Measurements from ENCODE around the gene DLG4.
"Not testable (repeated sequence)": the region's sequence is repeated elsewhere in the genome, so short reads cannot be mapped to it uniquely, and the experiment has no call there.

Gene DLG4

GRCh38 chr17:7248796-7249195 lies 29.2 kb upstream of the DLG4 start:
- DNase-seq = no peak

- DNase-seq = no peak
Measured at GRCh38 chr17:7246779-7247178, 27.1 kb upstream of the DLG4 start.

DNA sequence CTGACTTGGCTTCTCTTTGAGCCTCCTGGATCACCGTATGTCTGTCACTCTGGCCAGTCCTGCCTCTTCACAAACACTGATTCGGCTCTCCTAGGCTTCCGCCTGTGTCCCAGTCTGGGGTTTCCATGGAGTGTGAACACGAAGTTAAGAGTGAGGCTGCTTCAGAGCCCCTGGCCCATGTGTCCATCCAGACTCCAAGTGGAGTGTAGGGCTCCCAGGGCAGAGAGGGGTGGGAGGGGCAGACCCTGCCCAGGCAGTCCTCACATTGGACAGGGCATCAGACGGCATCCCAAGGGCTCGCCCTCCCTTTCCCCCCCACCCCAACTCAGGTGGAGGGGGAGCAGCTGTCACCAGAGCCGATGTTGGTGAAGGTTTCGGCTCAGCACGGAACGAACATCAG lies 24.2 kb upstream of the DLG4 start:
- not testable (repeated sequence) for DNase-seq

GRCh38 chr17:7243453-7243729 lies 23.8 kb upstream of the DLG4 start:
- DNase-seq = no peak

DNA sequence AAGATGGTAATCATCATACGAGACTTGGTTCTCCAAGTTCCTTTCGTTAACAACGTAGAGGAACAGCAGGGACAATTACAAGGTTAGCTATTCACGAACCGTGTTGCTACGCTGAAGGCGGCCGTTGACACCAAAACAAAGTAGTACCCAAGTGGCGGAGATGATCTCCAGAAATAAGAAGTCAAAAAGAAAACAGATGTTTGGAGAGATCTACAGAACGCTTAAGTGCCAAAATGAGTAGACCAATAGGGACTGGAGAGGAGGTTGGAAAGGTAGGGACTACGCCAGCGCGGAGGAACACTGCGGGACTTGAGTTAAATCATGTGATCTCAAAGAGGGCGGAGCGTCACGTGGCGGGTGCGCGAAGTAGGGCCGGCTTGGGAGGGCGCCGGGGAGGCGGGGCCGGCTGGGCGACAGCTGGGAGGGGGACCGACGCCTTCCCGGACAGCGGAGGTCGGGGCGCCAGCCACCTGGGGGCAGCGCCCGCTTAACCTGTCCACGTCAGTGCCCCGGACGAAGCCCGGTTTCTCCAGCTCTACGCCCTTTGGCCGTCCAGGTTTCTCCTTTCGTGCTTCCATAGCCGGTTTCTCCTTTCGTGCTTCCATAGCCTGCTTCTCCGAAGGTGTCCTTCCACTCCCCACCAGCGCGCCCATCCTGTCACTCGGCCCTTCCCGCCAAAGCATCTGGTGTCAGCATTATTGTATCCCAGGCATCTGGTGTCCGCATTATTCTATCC lies 23.2 kb upstream of the DLG4 start:
- peak; percentile 75 for DNase-seq

- peak; percentile 53 for DNase-seq
Measured at GRCh38 chr17:7241783-7242716, 22.4 kb upstream of the DLG4 start, which contains the start of gene GABARAP. Gene GABARAP (minus strand): TSS chr17:7242449. CDS start chr17:7242330, 119 bp downstream.

DNA sequence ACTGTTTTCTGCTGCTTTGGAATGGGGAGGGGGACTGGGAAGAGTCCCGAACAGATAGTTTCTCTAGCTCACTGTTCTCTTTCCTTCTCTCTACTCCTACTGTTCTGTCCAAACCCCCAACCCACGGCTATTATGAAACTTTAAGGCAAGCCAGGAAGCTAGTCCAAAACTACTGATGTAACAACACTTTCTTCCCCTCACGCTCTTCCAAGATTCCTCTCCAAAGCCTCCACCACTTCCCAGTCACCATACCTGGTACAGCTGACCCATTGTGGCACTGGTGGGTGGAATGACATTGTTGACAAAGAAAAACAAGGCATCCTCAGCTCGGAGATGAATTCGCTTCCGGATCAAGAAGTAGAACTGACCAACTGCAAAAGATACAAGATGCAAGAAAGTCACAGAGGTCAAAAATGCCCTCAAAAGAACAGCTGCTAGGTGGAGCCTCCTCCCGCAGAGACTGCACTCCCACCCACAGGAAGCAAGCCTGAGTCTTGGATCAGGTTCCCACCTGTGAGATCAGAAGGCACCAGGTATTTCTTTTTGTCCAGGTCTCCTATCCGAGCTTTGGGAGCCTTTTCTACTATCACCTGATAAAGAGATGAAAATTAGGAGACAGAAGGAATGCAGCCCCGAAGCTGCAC lies 21.6 kb upstream of the DLG4 start:
- no peak for DNase-seq

GRCh38 chr17:7240375-7240774 lies 20.7 kb upstream of the DLG4 start:
- DNase-seq = no peak

DNA sequence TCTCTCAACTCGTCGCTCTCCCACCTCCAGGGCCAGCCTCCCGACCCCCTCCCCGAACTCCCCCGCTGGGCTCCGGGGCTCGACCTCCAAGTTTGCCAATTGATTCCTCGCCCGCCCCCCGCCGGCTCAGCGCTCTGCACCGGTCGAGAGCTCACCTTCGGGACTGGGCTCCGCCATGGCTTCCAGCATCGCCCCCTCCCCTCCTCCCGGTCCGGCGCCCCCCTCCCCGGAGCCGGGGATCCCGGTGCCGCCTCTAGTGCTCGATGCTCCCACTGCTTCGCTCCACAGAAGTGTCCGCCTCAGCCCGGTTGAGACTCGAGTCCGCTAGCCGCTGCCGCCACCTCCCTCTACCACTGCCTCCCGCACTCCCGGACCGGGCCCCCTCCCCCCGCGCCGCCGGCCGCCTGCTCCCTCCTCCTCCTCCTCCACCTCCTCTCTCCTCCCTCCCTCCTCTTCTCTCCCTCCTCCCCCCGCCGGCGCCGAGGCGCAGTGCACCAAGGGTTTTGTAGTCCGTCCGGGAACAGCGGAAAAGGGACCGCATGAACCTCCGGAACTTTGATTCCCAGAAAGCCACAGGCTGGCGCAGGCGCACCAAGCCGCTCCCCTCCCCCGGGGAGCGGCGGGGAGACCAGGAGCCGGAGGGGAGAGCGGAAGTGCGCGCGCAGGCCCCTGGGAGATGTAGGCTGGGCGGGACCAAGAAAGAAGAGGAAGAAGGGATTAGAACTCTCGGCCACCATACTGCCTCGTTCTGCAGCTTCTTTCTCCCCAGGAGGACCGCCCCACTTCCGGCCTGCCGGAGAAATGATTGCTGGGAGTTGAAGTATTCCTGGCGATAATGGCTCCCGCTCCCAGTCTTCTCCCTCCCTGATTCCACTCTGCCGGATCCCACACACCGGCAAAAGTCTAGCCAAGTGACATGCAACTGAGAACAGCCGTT lies 19.7 kb upstream of the DLG4 start, which contains the start of gene PHF23:
Gene PHF23, minus strand, starts transcription at position 367 of the 937 bp plus-strand sequence. Its CDS starts 178 bp downstream, at position 189.
- DNase-seq = peak; percentile 88

- DNase-seq = no peak
Measured at GRCh38 chr17:7238420-7239090, 18.9 kb upstream of the DLG4 start.

DNA sequence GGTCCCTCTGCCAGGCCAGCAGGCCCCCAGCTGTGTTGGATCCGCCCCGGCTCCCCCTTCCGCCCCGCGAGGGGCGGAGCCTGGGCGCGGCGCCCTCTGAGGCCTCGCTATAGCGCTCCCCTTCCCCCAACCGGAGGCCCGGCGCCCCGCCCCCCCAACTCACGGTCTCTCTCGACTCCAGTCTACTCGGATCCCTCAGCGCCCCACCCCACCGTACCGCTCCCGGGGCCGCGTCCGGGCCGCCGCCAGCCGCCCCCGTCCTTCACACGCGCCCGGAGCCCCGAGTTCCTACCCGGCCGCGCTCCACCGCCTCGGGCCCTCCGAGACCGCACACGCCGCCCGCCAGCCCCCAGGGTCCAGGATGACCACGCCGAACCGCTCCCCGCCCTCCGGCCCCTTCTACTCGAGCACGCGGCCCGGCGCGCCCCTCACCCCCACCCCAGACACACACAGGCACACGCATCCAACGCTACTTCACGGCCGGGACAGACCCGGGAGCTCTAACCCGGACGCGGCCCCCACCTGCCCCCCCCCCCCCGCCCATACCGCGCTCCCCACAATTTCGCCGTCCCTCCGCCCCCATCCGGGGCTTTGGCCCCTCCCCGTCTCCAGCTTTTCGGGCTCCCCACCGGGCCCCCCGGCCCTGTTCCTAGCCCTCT lies 18.3 kb upstream of the DLG4 start:
- DNase-seq = peak; percentile 22

DNA sequence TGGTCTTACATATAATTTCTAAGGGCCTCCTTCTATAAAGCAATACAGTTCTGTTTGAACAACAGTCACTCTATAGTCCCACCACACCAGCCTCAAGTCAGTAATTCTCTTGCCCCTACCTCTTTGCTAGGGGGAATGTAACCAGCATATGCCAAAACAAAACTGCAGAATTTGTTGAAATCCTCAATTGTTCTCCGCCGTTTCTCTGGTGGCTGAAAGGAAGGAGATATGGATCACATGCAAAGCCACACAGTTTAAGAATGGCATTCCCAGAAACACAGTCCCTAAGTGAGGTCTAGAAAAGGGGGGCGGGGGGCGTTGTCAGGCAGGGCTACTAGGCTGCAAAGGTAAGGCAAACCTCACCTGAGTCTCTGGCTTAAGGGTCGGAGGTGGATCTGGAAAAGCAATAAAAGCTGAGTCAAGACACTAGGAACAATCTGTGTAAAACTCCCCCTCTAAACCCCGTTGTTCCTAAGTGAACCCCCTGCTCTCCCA lies 17.7 kb upstream of the DLG4 start:
- DNase-seq = no peak

GRCh38 chr17:7236808-7237207 lies 17.2 kb upstream of the DLG4 start:
- no peak for DNase-seq

- no peak for DNase-seq
Measured at GRCh38 chr17:7235693-7236665, 16.3 kb upstream of the DLG4 start.

DNA sequence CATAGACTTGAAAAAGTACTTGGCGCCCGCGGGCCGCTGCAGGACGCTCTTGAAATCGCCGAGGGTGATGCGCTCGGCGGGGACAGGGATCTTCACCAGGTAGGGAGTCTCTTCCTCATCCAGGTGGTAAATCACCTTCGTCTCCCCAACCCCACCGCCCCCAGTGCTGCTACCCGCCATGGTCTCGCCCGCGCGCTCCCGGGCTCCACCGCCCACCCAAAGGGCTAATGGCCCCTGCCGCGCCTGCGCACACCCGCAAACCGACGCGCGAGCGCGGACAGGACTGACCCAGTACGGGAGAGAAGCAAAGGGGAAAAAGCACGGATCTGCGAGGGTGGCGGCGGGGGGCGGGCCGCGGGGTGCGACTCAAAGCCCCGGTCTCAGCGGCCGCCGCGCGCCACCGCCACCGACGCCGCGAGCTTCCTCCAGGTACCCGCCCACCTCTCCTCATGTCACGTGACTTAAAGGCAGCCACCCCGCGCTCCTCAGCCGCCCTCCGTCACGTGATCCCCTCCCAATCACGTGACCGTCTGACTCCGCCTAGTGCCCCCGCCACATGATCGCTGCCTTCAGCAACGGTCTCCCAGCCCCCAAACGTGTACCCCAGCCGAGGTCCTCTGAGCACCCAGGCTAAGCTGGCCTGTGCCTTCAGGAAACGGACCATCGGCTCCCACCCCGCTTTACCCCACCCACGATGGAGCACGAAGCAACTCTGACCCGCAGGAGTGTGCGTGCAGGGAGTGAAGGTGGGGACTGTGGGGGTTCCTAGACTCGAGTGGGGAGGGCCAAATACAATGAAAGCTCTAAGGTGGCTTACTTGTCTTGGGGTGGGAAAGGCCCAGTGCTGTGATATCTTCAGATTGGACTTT lies 14.7 kb upstream of the DLG4 start, which contains the start of gene DVL2:
Gene DVL2, minus strand, starts transcription at position 435 of the 869 bp plus-strand sequence. Its CDS starts 255 bp downstream, at position 180.
- DNase-seq = peak; percentile 68

DNA sequence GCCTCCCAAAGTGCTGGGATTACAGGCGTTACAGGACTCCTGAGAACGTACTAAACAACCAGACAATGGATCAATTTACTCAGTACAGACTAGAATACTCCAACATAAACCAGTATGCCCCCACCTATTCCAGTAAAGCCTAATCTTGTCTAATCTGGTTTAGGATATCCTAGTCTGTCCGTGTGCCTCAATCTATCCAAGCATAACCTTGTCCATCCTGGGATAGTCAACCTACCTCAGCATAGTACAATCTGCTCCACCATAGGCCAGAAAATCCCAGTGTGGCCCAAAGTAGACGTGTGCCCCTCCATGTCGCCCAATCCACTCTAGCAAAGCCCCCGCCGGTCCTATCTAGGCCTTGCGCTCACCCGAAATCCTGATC lies 14.1 kb upstream of the DLG4 start:
- DNase-seq = no peak

DNA sequence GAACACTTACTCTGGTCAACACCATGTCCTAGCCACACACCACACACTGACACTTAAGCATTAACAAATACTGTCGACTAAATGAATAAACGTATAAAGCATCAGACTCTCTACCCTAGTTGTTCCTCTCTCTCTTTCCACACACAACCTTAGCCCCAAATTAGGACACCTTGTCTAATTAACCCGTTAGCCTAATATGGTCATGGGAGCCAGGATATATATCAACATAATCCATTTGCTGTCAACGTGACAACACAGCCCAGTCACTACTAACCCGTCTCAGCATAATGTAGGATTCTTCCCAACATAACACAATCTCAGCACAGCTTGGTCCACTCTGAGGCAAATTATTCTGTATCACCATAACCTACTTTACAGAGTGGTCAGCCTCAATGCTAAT lies 12.5 kb upstream of the DLG4 start:
- DNase-seq = no peak

GRCh38 chr17:7229504-7229903 lies 9.9 kb upstream of the DLG4 start:
- no peak for DNase-seq

DNA sequence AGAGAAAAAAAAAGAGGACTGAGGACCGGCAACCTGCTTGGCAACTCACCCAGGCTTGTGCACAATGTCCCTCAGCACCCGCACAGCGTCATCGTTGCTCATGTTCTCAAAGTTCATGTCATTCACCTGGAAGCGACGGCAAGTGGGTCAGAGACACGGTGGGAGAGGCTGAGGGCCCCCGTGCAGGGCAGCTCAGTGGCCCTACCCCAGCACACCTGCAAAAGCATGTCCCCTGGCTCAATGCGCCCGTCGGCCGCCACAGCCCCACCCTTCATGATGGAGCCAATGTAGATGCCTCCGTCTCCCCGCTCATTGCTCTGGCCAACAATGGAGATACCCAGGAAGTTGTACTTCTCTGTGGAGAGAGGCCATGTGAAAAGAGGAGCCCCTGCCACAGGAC lies 9.3 kb upstream of the DLG4 start:
- DNase-seq = no peak
